ENCODE data around the gene SH3RF3. TPM values are rescaled to one million over a fixed set of nuclear protein-coding genes. Genes with fewer than 3 reads are reported as not detected.

Gene SH3RF3
- total RNA-seq, 1 experiment from 2014 or later, result 4.9 TPM

DNA sequence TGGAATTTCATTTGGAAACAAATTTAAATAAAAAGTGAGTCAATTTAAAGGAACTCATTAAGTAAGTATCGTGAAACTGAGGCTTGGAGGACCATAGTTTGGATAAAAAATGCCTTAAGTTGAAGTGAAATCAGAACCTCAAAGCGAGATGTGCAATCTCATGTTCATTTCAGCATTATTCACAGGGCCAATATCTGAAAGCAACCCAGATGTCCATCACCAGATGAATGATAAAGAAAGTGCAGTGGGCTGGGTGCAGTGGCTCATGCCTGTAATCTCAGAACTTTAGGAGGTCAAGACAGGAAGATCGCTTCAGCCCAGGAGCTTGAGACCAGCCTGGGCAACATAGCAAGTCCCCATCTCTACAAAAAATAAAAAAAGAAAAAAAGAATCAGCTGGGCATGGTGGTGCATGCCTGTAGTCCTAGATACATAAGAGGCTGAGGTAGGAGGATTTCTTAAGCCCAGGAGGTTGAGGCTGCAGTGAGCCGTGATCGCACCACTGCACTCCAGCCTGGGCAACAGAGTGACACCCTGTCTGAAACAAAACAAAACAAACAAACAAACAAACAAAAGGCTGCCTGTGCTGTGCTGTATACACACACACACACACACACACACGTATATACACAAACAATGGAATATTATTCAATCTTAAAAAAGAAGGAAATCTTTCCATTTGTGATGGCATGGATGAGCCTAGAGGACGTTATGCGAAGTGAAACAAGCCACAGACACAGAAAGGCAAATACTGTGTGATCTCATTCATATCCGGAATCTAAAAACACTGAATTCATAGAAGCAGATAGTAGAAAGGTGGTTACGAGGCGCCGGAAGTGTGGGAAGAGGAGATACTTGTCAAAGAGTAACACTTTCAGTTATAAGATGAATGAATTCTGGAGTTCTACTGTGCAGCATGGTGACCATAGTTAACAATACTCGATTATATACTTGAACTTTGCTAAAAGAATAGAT is 14.5 kb downstream of the SH3RF3 start:
- TF ChIP-seq, protein P1, sequence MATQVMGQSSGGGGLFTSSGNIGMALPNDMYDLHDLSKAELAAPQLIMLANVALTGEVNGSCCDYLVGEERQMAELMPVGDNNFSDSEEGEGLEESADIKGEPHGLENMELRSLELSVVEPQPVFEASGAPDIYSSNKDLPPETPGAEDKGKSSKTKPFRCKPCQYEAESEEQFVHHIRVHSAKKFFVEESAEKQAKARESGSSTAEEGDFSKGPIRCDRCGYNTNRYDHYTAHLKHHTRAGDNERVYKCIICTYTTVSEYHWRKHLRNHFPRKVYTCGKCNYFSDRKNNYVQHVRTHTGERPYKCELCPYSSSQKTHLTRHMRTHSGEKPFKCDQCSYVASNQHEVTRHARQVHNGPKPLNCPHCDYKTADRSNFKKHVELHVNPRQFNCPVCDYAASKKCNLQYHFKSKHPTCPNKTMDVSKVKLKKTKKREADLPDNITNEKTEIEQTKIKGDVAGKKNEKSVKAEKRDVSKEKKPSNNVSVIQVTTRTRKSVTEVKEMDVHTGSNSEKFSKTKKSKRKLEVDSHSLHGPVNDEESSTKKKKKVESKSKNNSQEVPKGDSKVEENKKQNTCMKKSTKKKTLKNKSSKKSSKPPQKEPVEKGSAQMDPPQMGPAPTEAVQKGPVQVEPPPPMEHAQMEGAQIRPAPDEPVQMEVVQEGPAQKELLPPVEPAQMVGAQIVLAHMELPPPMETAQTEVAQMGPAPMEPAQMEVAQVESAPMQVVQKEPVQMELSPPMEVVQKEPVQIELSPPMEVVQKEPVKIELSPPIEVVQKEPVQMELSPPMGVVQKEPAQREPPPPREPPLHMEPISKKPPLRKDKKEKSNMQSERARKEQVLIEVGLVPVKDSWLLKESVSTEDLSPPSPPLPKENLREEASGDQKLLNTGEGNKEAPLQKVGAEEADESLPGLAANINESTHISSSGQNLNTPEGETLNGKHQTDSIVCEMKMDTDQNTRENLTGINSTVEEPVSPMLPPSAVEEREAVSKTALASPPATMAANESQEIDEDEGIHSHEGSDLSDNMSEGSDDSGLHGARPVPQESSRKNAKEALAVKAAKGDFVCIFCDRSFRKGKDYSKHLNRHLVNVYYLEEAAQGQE (IDR thresholded peaks at IDR 0.05; ENCODE audit: insufficient read depth in 1 of 2, low read depth in 2 of 2, low read length in 1 of 2), result no peak
- no peak for TF ChIP-seq POLR2AphosphoS5 (IDR thresholded peaks at IDR 0.05; ENCODE audit: low read depth, low read length)
- no peak for TF ChIP-seq SIN3A (IDR thresholded peaks at IDR 0.05; ENCODE audit: borderline replicate concordance, insufficient read depth, low read depth, low read length)
- TF ChIP-seq TCF7L2 (IDR thresholded peaks at IDR 0.05; ENCODE audit: low read depth, low read length), result no peak
- TF ChIP-seq, protein P2, sequence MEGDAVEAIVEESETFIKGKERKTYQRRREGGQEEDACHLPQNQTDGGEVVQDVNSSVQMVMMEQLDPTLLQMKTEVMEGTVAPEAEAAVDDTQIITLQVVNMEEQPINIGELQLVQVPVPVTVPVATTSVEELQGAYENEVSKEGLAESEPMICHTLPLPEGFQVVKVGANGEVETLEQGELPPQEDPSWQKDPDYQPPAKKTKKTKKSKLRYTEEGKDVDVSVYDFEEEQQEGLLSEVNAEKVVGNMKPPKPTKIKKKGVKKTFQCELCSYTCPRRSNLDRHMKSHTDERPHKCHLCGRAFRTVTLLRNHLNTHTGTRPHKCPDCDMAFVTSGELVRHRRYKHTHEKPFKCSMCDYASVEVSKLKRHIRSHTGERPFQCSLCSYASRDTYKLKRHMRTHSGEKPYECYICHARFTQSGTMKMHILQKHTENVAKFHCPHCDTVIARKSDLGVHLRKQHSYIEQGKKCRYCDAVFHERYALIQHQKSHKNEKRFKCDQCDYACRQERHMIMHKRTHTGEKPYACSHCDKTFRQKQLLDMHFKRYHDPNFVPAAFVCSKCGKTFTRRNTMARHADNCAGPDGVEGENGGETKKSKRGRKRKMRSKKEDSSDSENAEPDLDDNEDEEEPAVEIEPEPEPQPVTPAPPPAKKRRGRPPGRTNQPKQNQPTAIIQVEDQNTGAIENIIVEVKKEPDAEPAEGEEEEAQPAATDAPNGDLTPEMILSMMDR (IDR thresholded peaks at IDR 0.05), result no peak
- Histone ChIP-seq H3K9me3 (ENCODE audit: control insufficient read depth, insufficient read depth, low read depth, low read length) (no peaks in the 10 kb centered on the region), H3K27ac (ENCODE audit: low read length) (no peak overlapping the region), H3K36me3 (ENCODE audit: control insufficient read depth, insufficient read depth, low read length) (no peaks in the 10 kb centered on the region), H3K4me1 (ENCODE audit: control insufficient read depth, insufficient read depth, low read length) (peaks cover 13% of the 10 kb centered on the region), H3K4me3 (ENCODE audit: low read depth in 2 of 2, low read length in 2 of 2) (no peak overlapping the region), H3K27me3 (ENCODE audit: control insufficient read depth, insufficient read depth, low read length) (no peaks in the 10 kb centered on the region)
- POLR2A ChIA-PET, result no interaction called here
- in situ Hi-C loops (cut with HindIII; ENCODE audit: low pct_unique_long_range_greater_than_20kb, low sequenced_read_pairs) (no loop called here), intact Hi-C loops (cut with micrococcal nuclease; ENCODE audit: unreplicated experiment) (no loop called here)
- no TSS peak for BruUV-seq (replicated peaks)
- DNase-seq (ENCODE audit: low read depth, low spot score), result no peak
- CTCF ChIA-PET, result no interaction called here
- no peak for ATAC-seq

DNA sequence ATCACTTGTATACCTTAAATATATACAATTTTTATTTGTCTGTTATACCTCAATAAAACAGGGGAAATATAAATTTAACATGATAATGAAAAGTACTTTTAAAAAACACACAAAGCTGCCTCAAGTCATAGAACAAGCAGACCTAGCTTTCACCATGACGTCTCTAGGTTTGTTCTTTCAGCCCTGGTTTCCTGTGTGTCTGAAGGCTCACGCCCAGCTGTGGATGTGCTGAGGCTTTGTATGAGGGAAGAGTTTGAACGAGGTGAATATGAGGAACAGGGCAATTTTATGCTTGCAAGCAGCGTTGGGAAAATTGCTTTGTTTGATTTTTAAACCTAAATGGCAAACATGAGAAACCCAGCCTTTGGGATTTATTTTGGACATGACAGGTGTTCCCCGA is 15.3 kb downstream of the SH3RF3 start:
- Histone ChIP-seq H3K27me3 (ENCODE audit: control insufficient read depth, insufficient read depth, low read length) (no peaks in the 10 kb centered on the region; the same call in 1 of the 2 replicates), H3K4me1 (ENCODE audit: control insufficient read depth, insufficient read depth, low read length) (peaks cover 6% of the 10 kb centered on the region), H3K4me3 (ENCODE audit: low read depth in 2 of 2, low read length in 2 of 2) (no peak overlapping the region), H3K27ac (ENCODE audit: low read length) (no peak overlapping the region), H3K9me3 (ENCODE audit: control insufficient read depth, insufficient read depth, low read depth, low read length) (no peaks in the 10 kb centered on the region), H3K36me3 (ENCODE audit: control insufficient read depth, insufficient read depth, low read length) (no peaks in the 10 kb centered on the region)
- ATAC-seq (no peak), DNase-seq (ENCODE audit: low read depth, low spot score) (no peak)
- no TSS peak for BruUV-seq (replicated peaks)
- in situ Hi-C loops (cut with HindIII; ENCODE audit: low pct_unique_long_range_greater_than_20kb, low sequenced_read_pairs), result no loop called here
- intact Hi-C loops (cut with micrococcal nuclease; ENCODE audit: unreplicated experiment), result no loop called here
- ChIA-PET POLR2A (no interaction called here), CTCF (no interaction called here)
- TF ChIP-seq, protein P1 (IDR thresholded peaks at IDR 0.05; ENCODE audit: insufficient read depth in 1 of 2, low read depth in 2 of 2, low read length in 1 of 2), result no peak
- no peak for TF ChIP-seq POLR2AphosphoS5 (IDR thresholded peaks at IDR 0.05; ENCODE audit: low read depth, low read length)
- TF ChIP-seq SIN3A (IDR thresholded peaks at IDR 0.05; ENCODE audit: borderline replicate concordance, insufficient read depth, low read depth, low read length), result no peak
- TF ChIP-seq TCF7L2 (IDR thresholded peaks at IDR 0.05; ENCODE audit: low read depth, low read length), result no peak
- TF ChIP-seq, protein P2 (IDR thresholded peaks at IDR 0.05), result no peak

Measured in Panc1 (cell line).